SJSA1 (cell line): Measurements from ENCODE around the gene ADARB2. TPM values are rescaled to one million over a fixed set of nuclear protein-coding genes. Genes with fewer than 3 reads are reported as not detected.
"Not testable (repeated sequence)": the region's sequence is repeated elsewhere in the genome, so short reads cannot be mapped to it uniquely, and the experiment has no call there.

Experiments used
- DNase-seq, 2 experiments: peaks; one replicate each; pipeline ENCODE4 v3.0.0-alpha.2; 2015 to 2020; ENCODE audit warnings: low spot score in 2 of 2, low read depth in 1 of 2
- H3K27ac ChIP-seq: fragments of 250-450 bp; sonication (Bioruptor Pico); 2 replicates; pipeline ENCODE4 v1.5.1; 2020; ENCODE audit warnings: mild to moderate bottlenecking, moderate library complexity
- H3K27me3 ChIP-seq: fragments of 250-450 bp; sonication (Bioruptor Pico); replicated peaks from 2 replicates; pipeline ENCODE4 v1.5.1; 2020; ENCODE audit warnings: mild to moderate bottlenecking, moderate library complexity
- H3K36me3 ChIP-seq: fragments of 250-450 bp; sonication (Bioruptor Pico); 2 replicates; pipeline ENCODE4 v1.5.1; 2020; ENCODE audit warnings: mild to moderate bottlenecking
- H3K4me1 ChIP-seq: fragments of 250-450 bp; sonication (Bioruptor Pico); replicated peaks from 2 replicates; pipeline ENCODE4 v1.6.1; 2021; ENCODE audit warnings: mild to moderate bottlenecking
- H3K4me3 ChIP-seq: fragments of 250-450 bp; sonication (Bioruptor Pico); 2 replicates; pipeline ENCODE4 v1.5.1; 2020; ENCODE audit warnings: mild to moderate bottlenecking
- H3K9me3 ChIP-seq: fragments of 250-450 bp; sonication (Bioruptor Pico); replicated peaks from 2 replicates; pipeline ENCODE4 v1.5.1; 2020; ENCODE audit warnings: mild to moderate bottlenecking
- total RNA-seq: library from RNA; depleted of rRNA; stranded (reverse); fragments of >200 nt; shearing (Covaris generic); gene quantifications from 2 replicates; pipeline ENCODE4 v1.2.3, GENCODE V29; 2014

ADARB2 gene
- total RNA-seq, 1 experiment from 2014 or later = not detected

GRCh38 chr10:1354809-1355710 is 382.3 kb downstream of the ADARB2 start:
- no peak overlapping the region for H3K27ac ChIP-seq
- no peaks in the 10 kb centered on the region for H3K36me3 ChIP-seq
- no peaks in the 10 kb centered on the region for H3K9me3 ChIP-seq
- H3K4me3 ChIP-seq = no peak overlapping the region
- no peak for DNase-seq
- H3K27me3 ChIP-seq = no peaks in the 10 kb centered on the region; the same call in 1 of the 2 replicates
- H3K4me1 ChIP-seq = 0 out of 2 replicates have a peak, but pooled peaks cover under 1% of the 10 kb centered on the region

GRCh38 chr10:1352296-1352695 is 385.0 kb downstream of the ADARB2 start:
- not testable (repeated sequence) for H3K4me1 ChIP-seq, H3K27ac ChIP-seq, H3K9me3 ChIP-seq, DNase-seq, H3K27me3 ChIP-seq, H3K36me3 ChIP-seq, H3K4me3 ChIP-seq

- H3K27me3 ChIP-seq = no peaks in the 10 kb centered on the region
Observed at GRCh38 chr10:1348773-1349050, 388.6 kb downstream of the ADARB2 start.

GRCh38 chr10:1347962-1348772 is 389.2 kb downstream of the ADARB2 start:
- no peaks in the 10 kb centered on the region for H3K36me3 ChIP-seq
- no peak overlapping the region for H3K27ac ChIP-seq
- no peaks in the 10 kb centered on the region for H3K9me3 ChIP-seq
- peak in 1 of 2 experiments; percentile 25 for DNase-seq
- no peak overlapping the region for H3K4me3 ChIP-seq
- H3K27me3 ChIP-seq = no peaks in the 10 kb centered on the region
- no peaks in the 10 kb centered on the region for H3K4me1 ChIP-seq

More at GRCh38 chr10:1348773-1349050, 388.6 kb downstream of the ADARB2 start:
- Histone ChIP-seq H3K9me3 (no peaks in the 10 kb centered on the region), H3K4me3 (no peak overlapping the region), H3K4me1 (no peaks in the 10 kb centered on the region), H3K27ac (no peak overlapping the region), H3K36me3 (no peaks in the 10 kb centered on the region)
- no peak for DNase-seq

- H3K9me3 ChIP-seq = no peaks in the 10 kb centered on the region
Observed at GRCh38 chr10:1347525-1347924, 389.8 kb downstream of the ADARB2 start.

GRCh38 chr10:1346201-1346600 is 391.1 kb downstream of the ADARB2 start:
- Histone ChIP-seq H3K9me3 (no peaks in the 10 kb centered on the region), H3K27me3 (no peaks in the 10 kb centered on the region), H3K27ac (no peak overlapping the region), H3K4me3 (no peak overlapping the region), H3K36me3 (no peaks in the 10 kb centered on the region), H3K4me1 (no peaks in the 10 kb centered on the region)
- no peak for DNase-seq

More at GRCh38 chr10:1347525-1347924, 389.8 kb downstream of the ADARB2 start:
- no peaks in the 10 kb centered on the region for H3K4me1 ChIP-seq
- peak in 1 of 2 experiments; percentile 28 for DNase-seq
- no peaks in the 10 kb centered on the region for H3K36me3 ChIP-seq
- no peak overlapping the region for H3K4me3 ChIP-seq
- no peaks in the 10 kb centered on the region for H3K27me3 ChIP-seq
- H3K27ac ChIP-seq = no peak overlapping the region

GRCh38 chr10:1345368-1345767 is 392.0 kb downstream of the ADARB2 start:
- Histone ChIP-seq H3K27ac (no peak overlapping the region), H3K9me3 (no peaks in the 10 kb centered on the region), H3K27me3 (no peaks in the 10 kb centered on the region), H3K36me3 (no peaks in the 10 kb centered on the region), H3K4me1 (no peaks in the 10 kb centered on the region), H3K4me3 (no peak overlapping the region)
- no peak for DNase-seq

- no peak for DNase-seq
- H3K27me3 ChIP-seq = no peaks in the 10 kb centered on the region
- H3K27ac ChIP-seq = no peak overlapping the region
- H3K9me3 ChIP-seq = no peaks in the 10 kb centered on the region
- H3K4me3 ChIP-seq = no peak overlapping the region
- no peaks in the 10 kb centered on the region for H3K4me1 ChIP-seq
- no peaks in the 10 kb centered on the region for H3K36me3 ChIP-seq
Observed at GRCh38 chr10:1344846-1345245, 392.5 kb downstream of the ADARB2 start.

- Histone ChIP-seq H3K27ac (no peak overlapping the region), H3K4me1 (no peaks in the 10 kb centered on the region), H3K36me3 (no peaks in the 10 kb centered on the region), H3K27me3 (no peaks in the 10 kb centered on the region), H3K9me3 (no peaks in the 10 kb centered on the region), H3K4me3 (no peak overlapping the region)
- no peak for DNase-seq
Observed at GRCh38 chr10:1344408-1344807, 392.9 kb downstream of the ADARB2 start.

- H3K27me3 ChIP-seq = no peaks in the 10 kb centered on the region
- H3K9me3 ChIP-seq = no peaks in the 10 kb centered on the region
- no peak for DNase-seq
Observed at GRCh38 chr10:1343176-1343575, 394.1 kb downstream of the ADARB2 start.

GRCh38 chr10:1341052-1341451 is 396.3 kb downstream of the ADARB2 start:
- not testable (repeated sequence) for DNase-seq, H3K4me1 ChIP-seq, H3K27me3 ChIP-seq, H3K4me3 ChIP-seq, H3K27ac ChIP-seq, H3K9me3 ChIP-seq, H3K36me3 ChIP-seq

More at GRCh38 chr10:1343176-1343575, 394.1 kb downstream of the ADARB2 start:
- Histone ChIP-seq H3K4me1 (no peaks in the 10 kb centered on the region), H3K36me3 (no peaks in the 10 kb centered on the region), H3K27ac (no peak overlapping the region), H3K4me3 (no peak overlapping the region)

GRCh38 chr10:1339396-1339795 is 397.9 kb downstream of the ADARB2 start:
- no peaks in the 10 kb centered on the region for H3K27me3 ChIP-seq

GRCh38 chr10:1335642-1336041 is 401.7 kb downstream of the ADARB2 start:
- Histone ChIP-seq H3K9me3 (no peaks in the 10 kb centered on the region), H3K27me3 (no peaks in the 10 kb centered on the region; the same call in 1 of the 2 replicates), H3K4me1 (no peaks in the 10 kb centered on the region), H3K4me3 (no peak overlapping the region), H3K36me3 (no peaks in the 10 kb centered on the region), H3K27ac (no peak overlapping the region)
- no peak for DNase-seq

More at GRCh38 chr10:1339396-1339795, 397.9 kb downstream of the ADARB2 start:
- no peaks in the 10 kb centered on the region for H3K9me3 ChIP-seq
- no peaks in the 10 kb centered on the region for H3K4me1 ChIP-seq
- H3K36me3 ChIP-seq = no peaks in the 10 kb centered on the region
- no peak for DNase-seq
- H3K4me3 ChIP-seq = no peak overlapping the region
- no peak overlapping the region for H3K27ac ChIP-seq

GRCh38 chr10:1333981-1334380 is 403.3 kb downstream of the ADARB2 start:
- DNase-seq = no peak
- no peaks in the 10 kb centered on the region for H3K4me1 ChIP-seq
- no peaks in the 10 kb centered on the region; the same call in 1 of the 2 replicates for H3K27me3 ChIP-seq
- no peak overlapping the region for H3K27ac ChIP-seq
- no peak overlapping the region for H3K4me3 ChIP-seq
- H3K36me3 ChIP-seq = no peaks in the 10 kb centered on the region
- H3K9me3 ChIP-seq = no peaks in the 10 kb centered on the region
